Measurements from ENCODE around the gene FCSK. TPM values are rescaled to one million over a fixed set of nuclear protein-coding genes. Genes with fewer than 3 reads are reported as not detected.

Gene FCSK
- total RNA-seq, 2 donors from 2014 or later: 15.0 to 28.3 TPM

DNA sequence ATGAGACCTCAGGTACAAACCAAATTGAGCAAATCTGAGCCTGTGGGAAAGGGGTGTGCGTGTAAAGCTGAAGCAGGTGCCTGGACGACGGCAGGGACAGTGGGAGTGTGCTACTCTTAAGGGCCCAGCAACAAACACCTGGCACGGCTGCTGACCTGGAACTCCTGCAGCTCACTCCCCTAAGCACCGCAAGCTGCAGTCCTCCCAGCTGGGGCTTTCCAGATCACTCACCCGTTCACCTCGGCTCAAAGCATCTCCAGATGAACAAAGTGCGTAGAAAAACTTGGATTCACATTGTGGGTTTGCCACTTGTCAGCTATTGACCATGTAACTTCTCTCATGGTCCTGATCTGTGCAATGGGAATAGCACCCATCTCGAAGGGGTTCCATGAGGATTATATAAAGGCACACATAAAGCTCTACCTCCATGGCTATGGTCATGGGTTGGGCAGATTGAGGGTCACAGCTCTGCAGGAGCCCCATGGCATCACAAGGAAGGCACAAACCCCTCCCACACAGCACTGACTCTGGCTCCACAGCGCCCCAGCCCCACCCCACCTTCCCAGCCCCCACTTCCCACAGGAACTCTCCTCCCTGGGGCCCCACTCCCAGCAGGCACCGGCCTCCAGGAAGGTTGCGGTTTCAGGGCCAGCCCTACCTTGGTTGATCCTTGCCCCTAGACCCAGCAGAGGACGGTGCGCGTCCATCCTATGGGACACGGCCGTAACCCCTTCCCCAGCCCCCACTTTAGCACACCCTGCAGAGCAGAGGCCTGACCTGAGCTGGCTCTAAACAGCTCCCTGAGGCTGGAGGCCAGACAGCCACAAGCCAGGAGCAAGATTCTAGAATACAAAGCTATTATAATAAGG is 37.4 kb upstream of the FCSK start:
- DNase-seq (no peak), ATAC-seq (no peak)
- Histone ChIP-seq H3K27me3 (no peaks in the 10 kb centered on the region), H3K4me1 (peaks cover 6% of the 10 kb centered on the region), H3K4me3 (no peak overlapping the region), H3K27ac (no peak overlapping the region), H3K36me3 (replicated peaks in 1 of 2; ENCODE audit: insufficient read depth in 1 of 2, low read depth in 2 of 2) (no peaks in the 10 kb centered on the region), H3K9me3 (no peaks in the 10 kb centered on the region)
- no peak for TF ChIP-seq POLR2A (IDR thresholded peaks at IDR 0.05)
- TF ChIP-seq, protein P1, sequence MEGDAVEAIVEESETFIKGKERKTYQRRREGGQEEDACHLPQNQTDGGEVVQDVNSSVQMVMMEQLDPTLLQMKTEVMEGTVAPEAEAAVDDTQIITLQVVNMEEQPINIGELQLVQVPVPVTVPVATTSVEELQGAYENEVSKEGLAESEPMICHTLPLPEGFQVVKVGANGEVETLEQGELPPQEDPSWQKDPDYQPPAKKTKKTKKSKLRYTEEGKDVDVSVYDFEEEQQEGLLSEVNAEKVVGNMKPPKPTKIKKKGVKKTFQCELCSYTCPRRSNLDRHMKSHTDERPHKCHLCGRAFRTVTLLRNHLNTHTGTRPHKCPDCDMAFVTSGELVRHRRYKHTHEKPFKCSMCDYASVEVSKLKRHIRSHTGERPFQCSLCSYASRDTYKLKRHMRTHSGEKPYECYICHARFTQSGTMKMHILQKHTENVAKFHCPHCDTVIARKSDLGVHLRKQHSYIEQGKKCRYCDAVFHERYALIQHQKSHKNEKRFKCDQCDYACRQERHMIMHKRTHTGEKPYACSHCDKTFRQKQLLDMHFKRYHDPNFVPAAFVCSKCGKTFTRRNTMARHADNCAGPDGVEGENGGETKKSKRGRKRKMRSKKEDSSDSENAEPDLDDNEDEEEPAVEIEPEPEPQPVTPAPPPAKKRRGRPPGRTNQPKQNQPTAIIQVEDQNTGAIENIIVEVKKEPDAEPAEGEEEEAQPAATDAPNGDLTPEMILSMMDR (IDR thresholded peaks at IDR 0.05): no peak
- intact Hi-C loops (cut with DNase I): no loop called here
- 90 to 91% methylated on average over 13 to 17 of the region's 17 CpGs for WGBS, 2 donors

- intact Hi-C loops (cut with DNase I): no loop called here
- Histone ChIP-seq H3K27me3 (no peaks in the 10 kb centered on the region), H3K36me3 (replicated peaks in 1 of 2; ENCODE audit: insufficient read depth in 1 of 2, low read depth in 2 of 2) (no peaks in the 10 kb centered on the region), H3K4me1 (peaks cover 6% of the 10 kb centered on the region), H3K9me3 (no peaks in the 10 kb centered on the region), H3K4me3 (no peak overlapping the region), H3K27ac (no peak overlapping the region)
- no peak for TF ChIP-seq POLR2A (IDR thresholded peaks at IDR 0.05)
- TF ChIP-seq, protein P1 (IDR thresholded peaks at IDR 0.05): no peak
- DNase-seq: no peak
- no peak for ATAC-seq
- WGBS, 2 donors: 71 to 78% methylated on average over 7 of the region's 7 CpGs
These were observed 36.7 kb upstream of the FCSK start for GRCh38 chr16:70417661-70418060.

DNA sequence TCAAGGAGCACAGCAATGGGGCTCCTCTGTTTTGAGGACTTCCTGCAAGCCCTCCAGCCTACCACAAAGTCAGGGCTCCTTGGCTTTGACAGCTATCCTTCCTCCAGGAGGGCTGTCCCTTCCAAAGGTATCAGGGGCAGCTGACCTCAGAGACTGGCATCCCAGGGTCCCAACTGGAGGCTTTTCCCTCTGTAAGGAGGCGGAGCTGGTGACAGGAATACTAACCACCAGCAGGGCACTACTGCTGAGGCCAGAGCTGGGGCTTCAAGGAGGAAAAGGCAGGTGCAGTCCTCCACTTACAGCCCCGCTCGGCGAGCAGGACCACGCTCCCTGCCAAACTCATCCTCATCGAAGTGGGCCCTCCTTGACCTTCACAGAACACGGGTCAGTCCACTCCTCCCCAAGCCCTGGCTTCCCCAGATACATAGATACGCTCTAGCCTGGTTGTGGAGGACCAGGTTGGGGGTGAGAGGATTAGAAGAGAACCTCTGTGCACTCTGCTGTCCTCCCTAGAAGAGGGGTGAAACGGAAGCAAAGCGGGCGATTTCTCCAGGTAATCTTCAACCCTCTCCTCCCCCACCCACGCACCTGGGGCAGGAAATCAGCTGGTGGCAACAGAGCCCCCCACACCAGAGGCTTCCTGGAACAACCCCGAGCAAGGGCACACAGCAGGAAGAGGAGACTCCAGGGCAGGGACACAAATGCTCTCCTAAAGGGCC is 36.0 kb upstream of the FCSK start:
- H3K27me3 ChIP-seq: no peaks in the 10 kb centered on the region
- intact Hi-C loops (cut with DNase I): no loop called here
- DNase-seq (no peak), ATAC-seq (no peak)
- H3K4me1 ChIP-seq: peaks cover 6% of the 10 kb centered on the region
- H3K9me3 ChIP-seq: no peaks in the 10 kb centered on the region
- TF ChIP-seq POLR2A (IDR thresholded peaks at IDR 0.05): no peak
- TF ChIP-seq, protein P1 (IDR thresholded peaks at IDR 0.05): no peak
- no peaks in the 10 kb centered on the region for H3K36me3 ChIP-seq (replicated peaks in 1 of 2; ENCODE audit: insufficient read depth in 1 of 2, low read depth in 2 of 2)
- H3K27ac ChIP-seq: no peak overlapping the region
- 66 to 79% methylated on average over 7 to 13 of the region's 13 CpGs for WGBS, 2 donors
- no peak overlapping the region for H3K4me3 ChIP-seq

- Histone ChIP-seq H3K27ac (no peak overlapping the region), H3K4me1 (peaks cover 6% of the 10 kb centered on the region)
- 67 to 75% methylated on average over 1 to 5 of the region's 5 CpGs for WGBS, 2 donors
These were observed 35.4 kb upstream of the FCSK start for GRCh38 chr16:70418993-70419318.

More at GRCh38 chr16:70418993-70419318, 35.4 kb upstream of the FCSK start:
- no peaks in the 10 kb centered on the region for H3K9me3 ChIP-seq
- no peaks in the 10 kb centered on the region for H3K27me3 ChIP-seq
- no peak for DNase-seq
- no peak for TF ChIP-seq POLR2A (IDR thresholded peaks at IDR 0.05)
- TF ChIP-seq, protein P1 (IDR thresholded peaks at IDR 0.05): no peak
- ATAC-seq: no peak
- intact Hi-C loops (cut with DNase I): no loop called here
- H3K4me3 ChIP-seq: no peak overlapping the region
- no peaks in the 10 kb centered on the region for H3K36me3 ChIP-seq (replicated peaks in 1 of 2; ENCODE audit: insufficient read depth in 1 of 2, low read depth in 2 of 2)

Measured in body of pancreas (tissue), 4 donors.